ENCODE data around the gene CLVS2. TPM values are rescaled to one million over a fixed set of nuclear protein-coding genes. Genes with fewer than 3 reads are reported as not detected.

Gene CLVS2
- total RNA-seq, 4 donors from 2014 or later, result not detected

DNA sequence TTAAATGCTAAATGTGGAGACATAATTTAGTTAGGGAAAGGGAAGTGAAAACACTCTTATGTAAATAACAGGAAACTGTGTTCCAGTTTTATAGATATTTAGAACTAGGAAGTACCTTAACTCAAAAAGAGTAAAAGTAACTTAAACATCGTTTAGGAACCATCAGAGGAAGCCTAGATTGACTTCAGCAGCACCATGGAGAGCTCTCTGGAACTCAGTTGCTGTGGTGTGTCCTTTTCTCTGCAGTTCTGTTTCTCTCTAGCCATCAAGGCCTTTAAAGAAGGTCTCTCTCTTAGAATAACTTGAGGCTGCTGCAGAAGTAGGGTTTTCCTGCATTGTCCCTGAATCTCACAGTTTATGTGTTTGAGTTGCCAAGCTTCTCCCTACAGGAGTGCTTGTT is 26.9 kb downstream of the CLVS2 start:
- ATAC-seq (ENCODE audit: low FRiP score) (no peak), DNase-seq (ENCODE audit: low spot score) (no peak)
- TF ChIP-seq, protein P1, sequence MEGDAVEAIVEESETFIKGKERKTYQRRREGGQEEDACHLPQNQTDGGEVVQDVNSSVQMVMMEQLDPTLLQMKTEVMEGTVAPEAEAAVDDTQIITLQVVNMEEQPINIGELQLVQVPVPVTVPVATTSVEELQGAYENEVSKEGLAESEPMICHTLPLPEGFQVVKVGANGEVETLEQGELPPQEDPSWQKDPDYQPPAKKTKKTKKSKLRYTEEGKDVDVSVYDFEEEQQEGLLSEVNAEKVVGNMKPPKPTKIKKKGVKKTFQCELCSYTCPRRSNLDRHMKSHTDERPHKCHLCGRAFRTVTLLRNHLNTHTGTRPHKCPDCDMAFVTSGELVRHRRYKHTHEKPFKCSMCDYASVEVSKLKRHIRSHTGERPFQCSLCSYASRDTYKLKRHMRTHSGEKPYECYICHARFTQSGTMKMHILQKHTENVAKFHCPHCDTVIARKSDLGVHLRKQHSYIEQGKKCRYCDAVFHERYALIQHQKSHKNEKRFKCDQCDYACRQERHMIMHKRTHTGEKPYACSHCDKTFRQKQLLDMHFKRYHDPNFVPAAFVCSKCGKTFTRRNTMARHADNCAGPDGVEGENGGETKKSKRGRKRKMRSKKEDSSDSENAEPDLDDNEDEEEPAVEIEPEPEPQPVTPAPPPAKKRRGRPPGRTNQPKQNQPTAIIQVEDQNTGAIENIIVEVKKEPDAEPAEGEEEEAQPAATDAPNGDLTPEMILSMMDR (IDR thresholded peaks at IDR 0.05), result no peak

DNA sequence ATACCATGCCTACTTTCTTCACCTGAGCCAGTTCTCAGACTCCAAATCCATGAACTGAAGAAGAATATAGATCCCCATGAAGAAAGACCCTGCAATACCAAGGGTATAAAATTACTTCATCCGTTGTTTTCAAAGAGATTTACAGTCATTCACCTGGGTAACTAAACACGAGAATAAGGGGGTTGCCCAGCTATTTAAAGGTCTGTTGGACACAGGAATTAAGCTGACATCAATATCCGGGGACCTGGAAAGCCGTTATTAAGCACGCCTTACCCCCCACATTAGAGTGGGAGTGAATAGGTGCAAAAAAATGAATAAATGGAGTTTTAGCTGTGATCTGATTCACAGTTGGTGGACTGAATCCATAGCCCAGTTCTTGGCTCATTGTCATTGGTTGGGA is 28.9 kb downstream of the CLVS2 start:
- TF ChIP-seq, protein P1 (IDR thresholded peaks at IDR 0.05), result no peak
- ATAC-seq (ENCODE audit: low FRiP score) (no peak), DNase-seq (ENCODE audit: low spot score) (no peak)

DNA sequence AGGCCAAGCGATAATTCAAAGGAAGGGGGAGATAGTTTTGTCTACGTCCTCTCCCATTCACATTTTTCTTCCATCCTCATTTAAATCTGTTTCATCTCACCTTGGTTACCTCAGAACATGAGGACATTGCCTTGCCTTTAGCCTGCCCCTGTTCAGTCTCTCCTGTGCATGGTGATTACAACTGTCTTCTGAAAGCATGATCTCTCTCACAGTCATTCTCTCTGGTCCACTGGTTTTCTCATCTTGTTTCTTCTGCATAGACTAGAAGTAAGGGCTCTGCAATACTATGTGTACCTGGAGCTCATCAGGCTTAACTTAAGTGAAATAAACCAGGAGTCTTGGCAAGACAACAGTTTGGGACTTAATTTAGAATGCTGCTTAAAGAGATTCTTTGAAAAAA is 31.4 kb downstream of the CLVS2 start:
- DNase-seq (ENCODE audit: low spot score), result no peak
- ATAC-seq (ENCODE audit: low FRiP score), result no peak
- TF ChIP-seq, protein P1 (IDR thresholded peaks at IDR 0.05), result no peak

DNA sequence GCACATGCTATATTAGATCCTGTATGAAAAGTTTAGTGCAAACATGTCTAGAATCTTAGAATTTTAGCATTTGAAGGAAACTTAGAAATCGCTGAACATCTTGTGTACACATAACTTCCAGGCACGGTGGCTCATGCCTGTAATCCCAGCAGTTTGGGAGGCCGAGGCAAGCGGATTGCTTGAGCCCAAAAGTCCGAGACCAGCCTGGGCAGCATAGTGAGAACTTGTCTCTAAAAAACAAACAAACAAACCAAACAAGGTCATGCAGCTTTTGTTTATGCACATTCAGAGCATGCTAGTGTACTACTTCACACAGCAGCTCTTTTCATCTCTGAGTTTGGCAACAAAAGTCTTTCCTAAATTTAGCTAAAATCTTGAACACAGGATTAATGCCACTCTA is 32.2 kb downstream of the CLVS2 start:
- TF ChIP-seq, protein P1 (IDR thresholded peaks at IDR 0.05), result no peak
- ATAC-seq (ENCODE audit: low FRiP score) (no peak), DNase-seq (ENCODE audit: low spot score) (no peak)

DNA sequence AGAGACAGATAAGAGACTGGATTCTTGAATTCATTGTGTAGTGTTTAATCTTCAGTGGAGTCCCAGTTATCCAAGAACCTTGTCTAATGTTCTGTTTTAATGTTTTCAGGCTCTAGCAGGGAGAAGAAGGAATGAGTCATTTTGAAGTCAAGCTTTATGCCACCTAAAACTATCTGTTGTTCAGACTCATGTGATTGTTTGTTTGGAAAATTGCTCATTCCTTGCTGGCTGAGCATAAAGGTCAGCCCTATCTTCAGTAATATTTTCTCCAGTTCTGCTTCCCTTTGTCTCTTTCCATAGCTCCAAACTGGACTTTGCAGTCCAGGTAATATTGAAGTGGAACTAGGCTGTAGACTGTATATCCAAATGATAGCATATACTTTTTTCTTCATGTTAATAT is 34.2 kb downstream of the CLVS2 start:
- no peak for ATAC-seq (ENCODE audit: low FRiP score)
- TF ChIP-seq, protein P1 (IDR thresholded peaks at IDR 0.05), result no peak
- DNase-seq (ENCODE audit: low spot score), result no peak

DNA sequence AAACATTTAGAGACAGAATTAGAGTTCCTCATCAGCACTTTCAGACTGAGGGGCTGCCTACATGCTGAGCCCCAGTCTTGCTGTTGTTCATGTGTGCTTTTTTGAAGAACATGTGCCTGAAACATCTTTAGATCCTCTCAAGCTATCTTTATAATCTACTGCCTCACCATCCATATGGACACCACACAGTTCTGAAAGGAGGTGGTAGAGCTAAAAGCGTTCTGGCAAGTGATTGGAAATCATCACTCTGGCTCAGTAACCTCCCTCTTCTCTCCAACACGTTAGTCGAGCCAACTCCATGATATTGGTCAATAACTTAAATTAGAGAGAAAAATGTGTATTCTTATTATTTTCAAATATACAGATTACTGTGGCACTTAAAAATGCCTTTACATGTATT is 40.6 kb downstream of the CLVS2 start:
- ATAC-seq (ENCODE audit: low FRiP score) (no peak), DNase-seq (ENCODE audit: low spot score) (no peak)
- TF ChIP-seq, protein P1 (IDR thresholded peaks at IDR 0.05), result no peak

DNA sequence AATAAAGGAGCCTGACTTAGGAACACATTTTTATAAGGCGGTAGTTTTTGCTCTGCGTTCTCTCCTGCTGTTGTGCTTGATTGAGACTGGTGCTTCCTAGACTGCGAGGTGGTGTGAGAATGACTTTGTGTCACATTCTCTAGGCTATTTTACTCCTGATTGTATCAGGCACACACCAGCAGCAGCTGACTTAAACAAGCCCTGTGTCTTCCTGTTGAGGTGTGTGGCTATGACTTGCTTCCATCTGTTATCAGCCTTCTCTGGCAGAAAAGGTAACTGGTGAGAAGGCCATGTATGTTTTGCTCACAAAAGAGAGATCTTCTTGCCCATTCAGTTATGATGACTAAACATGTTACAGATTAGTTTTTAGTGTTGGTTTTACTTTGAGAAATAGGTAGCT is 43.4 kb downstream of the CLVS2 start:
- no peak for ATAC-seq (ENCODE audit: low FRiP score)

More for the DNA sequence above, 43.4 kb downstream of the CLVS2 start:
- TF ChIP-seq, protein P1 (IDR thresholded peaks at IDR 0.05), result no peak
- no peak for DNase-seq (ENCODE audit: low spot score)
